H9 (cell line): Measurements from ENCODE around the gene OR10A4. TPM values are rescaled to one million over a fixed set of nuclear protein-coding genes. Genes with fewer than 3 reads are reported as not detected.

Experiments used
- DNase-seq: peaks from one replicate; pipeline ENCODE4 v3.0.0-alpha.2; 2017
- H2AFZ ChIP-seq: one replicate; pipeline ENCODE4 v1.6.1; 2013; ENCODE audit warnings: mild to moderate bottlenecking, low read length, control low read depth, moderate library complexity
- H2AK5ac ChIP-seq: 2 replicates; pipeline ENCODE4 v1.6.1; 2013; ENCODE audit warnings: low read length, control low read depth, mixed read lengths; ENCODE audit not compliant: insufficient read length
- H2BK120ac ChIP-seq: one replicate; pipeline ENCODE4 v1.6.1; 2013; ENCODE audit warnings: low read depth, mild to moderate bottlenecking, low read length, control low read depth, inconsistent platforms; ENCODE audit not compliant: poor library complexity, severe bottlenecking
- H2BK12ac ChIP-seq: 2 replicates; pipeline ENCODE4 v1.6.1; 2013; ENCODE audit warnings: low read length, control low read depth, mixed read lengths, low read depth; ENCODE audit not compliant: insufficient read length
- H2BK15ac ChIP-seq: 2 replicates; pipeline ENCODE4 v1.6.1; 2013; ENCODE audit warnings: low read depth, low read length, control low read depth
- H2BK20ac ChIP-seq: one replicate; pipeline ENCODE4 v1.6.1; 2013; ENCODE audit warnings: low read depth, mild to moderate bottlenecking, low read length, control low read depth, inconsistent platforms; ENCODE audit not compliant: poor library complexity, severe bottlenecking
- H2BK5ac ChIP-seq: 2 replicates; pipeline ENCODE4 v1.6.1; 2013; ENCODE audit warnings: low read length, control low read depth, mixed read lengths; ENCODE audit not compliant: insufficient read length
- H3K14ac ChIP-seq: 2 replicates; pipeline ENCODE4 v1.6.1; 2013; ENCODE audit warnings: low read length, control low read depth; ENCODE audit not compliant: insufficient read depth
- H3K18ac ChIP-seq: 2 replicates; pipeline ENCODE4 v1.6.1; 2013; ENCODE audit warnings: low read depth, mild to moderate bottlenecking, mixed read lengths, low read length, control low read depth; ENCODE audit not compliant: insufficient read length
- H3K23ac ChIP-seq: 2 replicates; pipeline ENCODE4 v1.6.1; 2013; ENCODE audit warnings: low read length, control low read depth, mixed read lengths, low read depth; ENCODE audit not compliant: insufficient read length
- H3K23me2 ChIP-seq: 2 replicates; pipeline ENCODE4 v1.6.1; 2013; ENCODE audit warnings: low read depth, mild to moderate bottlenecking, mixed read lengths, low read length, control low read depth; ENCODE audit not compliant: insufficient read length, poor library complexity, severe bottlenecking
- H3K27ac ChIP-seq: 2 replicates; pipeline ENCODE4 v1.5.1; 2013; ENCODE audit warnings: low read length, control low read depth, mixed read lengths, low read depth; ENCODE audit not compliant: insufficient read length
- H3K27me3 ChIP-seq: 2 replicates; pipeline ENCODE4 v1.6.1; 2013; ENCODE audit warnings: low read length, control low read depth, inconsistent platforms; ENCODE audit not compliant: insufficient read depth
- H3K4ac ChIP-seq: 2 replicates; pipeline ENCODE4 v1.6.1; 2013; ENCODE audit warnings: low read depth, mild to moderate bottlenecking, control low read depth, inconsistent platforms, low read length, moderate library complexity
- H3K4me1 ChIP-seq: 2 replicates; pipeline ENCODE4 v1.6.1; 2013; ENCODE audit warnings: low read length, control low read depth, inconsistent platforms; ENCODE audit not compliant: insufficient read depth
- H3K4me2 ChIP-seq: 2 replicates; pipeline ENCODE4 v1.6.1; 2013; ENCODE audit warnings: low read length, control low read depth, mixed read lengths; ENCODE audit not compliant: insufficient read length, insufficient read depth
- H3K56ac ChIP-seq: 2 replicates; pipeline ENCODE4 v1.6.1; 2013; ENCODE audit warnings: low read depth, mild to moderate bottlenecking, mixed read lengths, low read length, control low read depth; ENCODE audit not compliant: insufficient read length
- H3K79me1 ChIP-seq: 2 replicates; pipeline ENCODE4 v1.6.1; 2013; ENCODE audit warnings: low read depth, mild to moderate bottlenecking, moderate library complexity, low read length, control low read depth, inconsistent platforms; ENCODE audit not compliant: insufficient read depth, poor library complexity, severe bottlenecking
- H3K79me2 ChIP-seq: 2 replicates; pipeline ENCODE4 v1.6.1; 2013; ENCODE audit warnings: low read length, control low read depth, inconsistent platforms; ENCODE audit not compliant: insufficient read depth
- H3K9ac ChIP-seq: 2 replicates; pipeline ENCODE4 v1.6.1; 2013; ENCODE audit warnings: low read length, control low read depth, mixed read lengths; ENCODE audit not compliant: insufficient read length; ENCODE audit errors: extremely low read depth
- H3K9me3 ChIP-seq: one replicate; pipeline ENCODE4 v1.6.1; 2013; ENCODE audit warnings: low read depth, low read length, inconsistent platforms; ENCODE audit not compliant: control insufficient read depth
- H3T11ph ChIP-seq: one replicate; pipeline ENCODE4 v1.6.1; 2013; ENCODE audit warnings: mild to moderate bottlenecking, low read length, control low read depth, inconsistent platforms
- H4K20me1 ChIP-seq: one replicate; pipeline ENCODE4 v1.6.1; 2013; ENCODE audit not compliant: control insufficient read depth, insufficient read length, insufficient read depth
- H4K5ac ChIP-seq: 2 replicates; pipeline ENCODE4 v1.6.1; 2013; ENCODE audit warnings: low read depth, mild to moderate bottlenecking, mixed read lengths, low read length, control low read depth; ENCODE audit not compliant: insufficient read length
- H4K8ac ChIP-seq: replicated peaks from 2 replicates; pipeline ENCODE4 v1.6.1; 2013; ENCODE audit warnings: low read length, control low read depth, mixed read lengths, low read depth; ENCODE audit not compliant: insufficient read length
- H4K91ac ChIP-seq: 2 replicates; pipeline ENCODE4 v1.6.1; 2013; ENCODE audit warnings: low read depth, mild to moderate bottlenecking, moderate library complexity, mixed read lengths, low read length, control low read depth; ENCODE audit not compliant: insufficient read length
- H3K27ac Mint-ChIP-seq, 3 experiments: 2 replicates in 2 of 3; 3 replicates in 1 of 3; pipeline ENCODE4 v1.8.0; 2020 to 2021; ENCODE audit warnings: mixed read lengths in 3 of 3, mild to moderate bottlenecking in 1 of 3, moderate library complexity in 1 of 3
- H3K27me3 Mint-ChIP-seq: 2 replicates; pipeline ENCODE4 v1.8.0; 2021; ENCODE audit warnings: low read depth, mild to moderate bottlenecking, moderate library complexity, mixed read lengths
- H3K36me3 Mint-ChIP-seq, 3 experiments: 2 replicates in 2 of 3; 3 replicates in 1 of 3; pipeline ENCODE4 v1.8.0; 2020 to 2021; ENCODE audit warnings: low read depth in 3 of 3, mixed read lengths in 3 of 3; ENCODE audit not compliant: insufficient read depth in 1 of 3
- H3K4me1 Mint-ChIP-seq, 2 experiments: 2 replicates each; pipeline ENCODE4 v1.8.0; 2020; ENCODE audit warnings: mixed read lengths in 2 of 2
- H3K4me3 Mint-ChIP-seq, 2 experiments: 2 replicates in 1 of 2; 3 replicates in 1 of 2; pipeline ENCODE4 v1.8.0; 2020 to 2021; ENCODE audit warnings: mild to moderate bottlenecking in 2 of 2, mixed read lengths in 2 of 2, moderate library complexity in 1 of 2
- H3K9me3 Mint-ChIP-seq, 2 experiments: 2 replicates in 1 of 2; 3 replicates in 1 of 2; pipeline ENCODE4 v1.8.0; 2020; ENCODE audit warnings: mild to moderate bottlenecking in 2 of 2, mixed read lengths in 2 of 2, moderate library complexity in 1 of 2
- total RNA-seq: library from RNA; stranded (reverse); gene quantifications from 2 replicates; pipeline ENCODE4 v1.2.1, GENCODE V29; 2021
- TF ChIP-seq, protein P1 (sequence below): fragments of 200-600 bp; sonication (generic); conservative IDR thresholded peaks from 3 replicates; pipeline ENCODE4 v1.8.0; 2021; ENCODE audit warnings: antibody characterized with exemption, mild to moderate bottlenecking

Gene OR10A4
- total RNA-seq, 1 experiment from 2014 or later = not detected

DNA sequence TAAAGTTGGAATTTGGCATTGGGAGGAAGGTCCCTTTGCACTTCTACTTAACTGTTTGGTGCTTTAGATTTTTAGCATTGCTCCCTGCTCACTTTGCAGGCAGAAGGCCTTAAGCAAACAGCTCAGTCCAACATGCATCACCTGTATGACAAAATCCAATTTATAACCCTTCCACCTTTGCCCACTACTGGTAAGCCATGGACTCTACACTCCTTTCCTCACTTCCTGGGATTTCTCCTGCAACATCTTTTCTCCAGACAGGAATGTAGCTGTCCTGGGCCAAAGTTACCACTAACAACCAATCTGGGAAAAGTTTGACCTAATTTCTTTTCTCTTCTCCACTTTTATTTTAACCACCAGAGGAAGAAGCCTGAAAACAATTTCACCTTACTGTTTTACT lies 17.7 kb downstream of the OR10A4 start:
- no peaks in the 10 kb centered on the region; the same call in 1 of the 2 replicates for H3K4me1 ChIP-seq
- no peaks in the 10 kb centered on the region for H3K4me1 Mint-ChIP-seq
- no peak overlapping the region for H3K23ac ChIP-seq
- no peaks in the 10 kb centered on the region for H3K23me2 ChIP-seq
- H3T11ph ChIP-seq = no peak overlapping the region
- H2BK20ac ChIP-seq = no peak overlapping the region
- no peak overlapping the region for H3K4me2 ChIP-seq
- H3K36me3 Mint-ChIP-seq = no peaks in the 10 kb centered on the region
- H3K4me3 Mint-ChIP-seq = no peak overlapping the region
- no peak overlapping the region for H3K14ac ChIP-seq
- peak overlapping the region in 1 of 3 experiments; percentile 40; a peak in 1 of 7 replicates for H3K27ac Mint-ChIP-seq
- H3K27me3 Mint-ChIP-seq = no peaks in the 10 kb centered on the region; the same call in 1 of the 2 replicates
- no peak overlapping the region for H3K18ac ChIP-seq
- DNase-seq = no peak
- H2BK5ac ChIP-seq = no peak overlapping the region
- H3K79me1 ChIP-seq = no peaks in the 10 kb centered on the region
- H3K56ac ChIP-seq = no peak overlapping the region
- H3K9ac ChIP-seq = no peak overlapping the region
- H3K27ac ChIP-seq = no peak overlapping the region
- no peak overlapping the region for H4K8ac ChIP-seq
- H2AFZ ChIP-seq = no peak overlapping the region
- no peaks in the 10 kb centered on the region for H3K9me3 ChIP-seq
- H2AK5ac ChIP-seq = no peak overlapping the region
- H4K91ac ChIP-seq = no peak overlapping the region
- no peaks in the 10 kb centered on the region for H3K9me3 Mint-ChIP-seq
- H3K27me3 ChIP-seq = no peaks in the 10 kb centered on the region
- H4K5ac ChIP-seq = no peak overlapping the region
- no peaks in the 10 kb centered on the region for H3K79me2 ChIP-seq
- H3K4ac ChIP-seq = no peak overlapping the region
- TF ChIP-seq, protein P1, sequence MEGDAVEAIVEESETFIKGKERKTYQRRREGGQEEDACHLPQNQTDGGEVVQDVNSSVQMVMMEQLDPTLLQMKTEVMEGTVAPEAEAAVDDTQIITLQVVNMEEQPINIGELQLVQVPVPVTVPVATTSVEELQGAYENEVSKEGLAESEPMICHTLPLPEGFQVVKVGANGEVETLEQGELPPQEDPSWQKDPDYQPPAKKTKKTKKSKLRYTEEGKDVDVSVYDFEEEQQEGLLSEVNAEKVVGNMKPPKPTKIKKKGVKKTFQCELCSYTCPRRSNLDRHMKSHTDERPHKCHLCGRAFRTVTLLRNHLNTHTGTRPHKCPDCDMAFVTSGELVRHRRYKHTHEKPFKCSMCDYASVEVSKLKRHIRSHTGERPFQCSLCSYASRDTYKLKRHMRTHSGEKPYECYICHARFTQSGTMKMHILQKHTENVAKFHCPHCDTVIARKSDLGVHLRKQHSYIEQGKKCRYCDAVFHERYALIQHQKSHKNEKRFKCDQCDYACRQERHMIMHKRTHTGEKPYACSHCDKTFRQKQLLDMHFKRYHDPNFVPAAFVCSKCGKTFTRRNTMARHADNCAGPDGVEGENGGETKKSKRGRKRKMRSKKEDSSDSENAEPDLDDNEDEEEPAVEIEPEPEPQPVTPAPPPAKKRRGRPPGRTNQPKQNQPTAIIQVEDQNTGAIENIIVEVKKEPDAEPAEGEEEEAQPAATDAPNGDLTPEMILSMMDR = peak; percentile 39; the same call in 2 of the 3 replicates
- H2BK12ac ChIP-seq = no peak overlapping the region
- H2BK15ac ChIP-seq = no peak overlapping the region
- H2BK120ac ChIP-seq = no peak overlapping the region
- H4K20me1 ChIP-seq = no peaks in the 10 kb centered on the region
